HK-2 (cell line): Measurements from ENCODE around the gene RNF115.
"Not testable (repeated sequence)": the region's sequence is repeated elsewhere in the genome, so short reads cannot be mapped to it uniquely, and the experiment has no call there.

Source experiments
- DNase-seq: peaks from one replicate; pipeline ENCODE4 v3.0.0-alpha.2; 2018; ENCODE audit not compliant: unreplicated experiment

RNF115 gene

DNA sequence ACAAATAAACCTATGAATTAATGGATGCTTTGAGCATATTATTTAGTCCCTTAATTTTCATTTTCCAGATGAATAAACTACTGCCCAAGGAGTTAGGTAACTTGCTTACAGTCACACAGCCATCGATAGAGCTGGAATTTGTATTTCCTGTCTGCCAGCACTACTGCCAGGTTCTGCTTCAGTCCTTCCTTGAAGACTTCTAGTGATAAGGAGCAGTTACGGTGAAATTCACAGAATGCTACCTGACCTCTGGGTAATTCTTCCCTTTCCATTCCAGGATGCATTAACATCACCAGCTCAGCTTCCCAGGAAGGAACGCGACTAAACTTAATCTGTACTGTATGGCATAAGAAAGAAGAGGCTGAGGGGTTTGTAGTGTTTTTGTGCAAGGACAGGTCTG lies 93.4 kb downstream of the RNF115 start:
- no peak for DNase-seq

- no peak for DNase-seq
Observed at GRCh38 chr1:145729666-145730436, 94.0 kb downstream of the RNF115 start.

DNA sequence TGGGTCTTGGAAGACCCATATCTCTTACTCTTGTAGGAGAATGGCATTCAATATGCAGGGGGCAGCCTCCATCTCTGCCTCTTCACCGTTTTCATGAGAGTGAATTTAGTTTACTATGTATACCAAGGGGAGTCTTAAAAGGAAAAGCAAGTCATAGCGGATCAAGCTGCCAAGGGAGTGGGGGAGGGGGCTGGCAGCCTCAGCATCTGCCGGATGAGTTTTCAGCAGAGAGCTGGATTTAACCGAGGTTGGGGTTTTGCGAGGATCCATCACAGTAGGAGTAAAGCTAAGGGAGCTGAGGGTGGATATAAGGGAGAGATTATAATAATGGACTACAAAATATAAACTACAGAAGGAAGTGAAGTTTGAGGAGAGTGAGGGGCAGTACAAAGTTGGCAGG lies 94.7 kb downstream of the RNF115 start:
- DNase-seq = no peak

DNA sequence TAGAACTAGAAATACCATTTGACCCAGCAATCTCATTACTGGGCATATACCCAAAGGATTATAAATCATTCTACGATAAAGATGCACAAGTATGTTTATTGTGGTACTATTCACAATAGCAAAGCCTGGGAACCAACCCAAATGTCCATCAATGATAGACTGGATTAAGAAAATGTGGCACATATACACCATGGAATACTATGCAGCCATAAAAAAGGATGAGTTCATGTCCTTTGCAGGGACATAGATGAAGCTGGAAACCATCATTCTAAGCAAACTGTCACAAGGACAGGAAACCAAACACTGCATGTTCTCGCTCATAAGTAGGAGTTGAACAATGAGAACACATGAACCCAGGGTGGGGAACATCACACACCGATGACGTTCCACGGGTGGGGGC lies 97.7 kb downstream of the RNF115 start:
- DNase-seq = not testable (repeated sequence)

DNA sequence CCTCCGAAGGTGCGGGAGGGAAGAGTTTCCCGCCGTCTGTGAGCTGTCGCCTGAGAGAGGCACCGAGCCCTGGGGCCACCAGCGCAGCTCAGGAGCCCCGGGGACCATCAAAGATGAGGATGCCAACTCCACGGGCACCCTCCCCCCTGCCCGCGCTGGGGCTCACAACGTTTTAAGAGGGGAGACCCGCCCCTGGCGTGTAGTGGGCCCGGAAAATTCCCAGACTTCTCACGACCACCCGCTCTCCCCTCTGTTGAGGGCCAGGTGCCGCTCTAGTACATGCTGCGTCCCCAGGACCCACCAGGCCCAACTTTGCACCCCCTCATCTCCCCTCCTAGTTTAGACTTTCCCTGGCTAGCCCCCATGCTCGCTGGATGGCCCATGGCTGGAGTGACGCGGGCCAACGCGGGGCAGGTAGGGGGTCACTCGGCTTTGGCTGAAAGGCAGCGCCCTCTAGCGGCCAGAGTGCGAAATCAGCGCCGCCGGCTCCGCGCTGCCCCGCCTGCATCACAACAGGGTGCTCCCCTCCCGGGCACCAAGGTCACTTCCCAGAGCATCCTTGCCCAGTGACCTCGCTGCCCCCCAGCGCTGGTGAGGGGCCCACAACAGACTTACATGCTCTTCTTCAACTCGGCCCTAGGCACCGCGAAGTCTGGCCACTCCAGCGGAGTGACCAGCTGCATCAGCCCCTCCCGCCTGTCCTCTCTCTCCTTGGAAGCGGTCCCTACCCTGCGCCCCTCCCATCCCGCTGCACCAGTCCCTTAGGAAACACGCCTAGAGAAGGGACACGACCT lies 102.8 kb downstream of the RNF115 start:
- DNase-seq = peak; percentile 88

DNA sequence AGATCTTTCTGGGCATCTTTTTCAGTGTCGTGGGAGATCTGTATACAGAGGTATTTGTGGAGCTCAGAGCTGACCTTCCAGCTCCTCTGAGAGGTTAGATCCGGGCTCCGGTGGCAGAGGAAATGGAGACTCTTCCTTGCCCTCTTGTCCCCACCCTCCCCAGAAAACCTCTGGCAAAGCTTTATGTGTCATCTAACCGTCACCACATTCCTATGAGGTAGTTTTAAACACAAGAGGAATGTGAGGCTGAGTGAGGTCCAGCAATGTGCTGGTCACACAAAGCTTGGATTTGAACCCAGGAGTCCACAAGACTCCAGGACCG lies 103.4 kb downstream of the RNF115 start:
- peak; percentile 73 for DNase-seq

DNA sequence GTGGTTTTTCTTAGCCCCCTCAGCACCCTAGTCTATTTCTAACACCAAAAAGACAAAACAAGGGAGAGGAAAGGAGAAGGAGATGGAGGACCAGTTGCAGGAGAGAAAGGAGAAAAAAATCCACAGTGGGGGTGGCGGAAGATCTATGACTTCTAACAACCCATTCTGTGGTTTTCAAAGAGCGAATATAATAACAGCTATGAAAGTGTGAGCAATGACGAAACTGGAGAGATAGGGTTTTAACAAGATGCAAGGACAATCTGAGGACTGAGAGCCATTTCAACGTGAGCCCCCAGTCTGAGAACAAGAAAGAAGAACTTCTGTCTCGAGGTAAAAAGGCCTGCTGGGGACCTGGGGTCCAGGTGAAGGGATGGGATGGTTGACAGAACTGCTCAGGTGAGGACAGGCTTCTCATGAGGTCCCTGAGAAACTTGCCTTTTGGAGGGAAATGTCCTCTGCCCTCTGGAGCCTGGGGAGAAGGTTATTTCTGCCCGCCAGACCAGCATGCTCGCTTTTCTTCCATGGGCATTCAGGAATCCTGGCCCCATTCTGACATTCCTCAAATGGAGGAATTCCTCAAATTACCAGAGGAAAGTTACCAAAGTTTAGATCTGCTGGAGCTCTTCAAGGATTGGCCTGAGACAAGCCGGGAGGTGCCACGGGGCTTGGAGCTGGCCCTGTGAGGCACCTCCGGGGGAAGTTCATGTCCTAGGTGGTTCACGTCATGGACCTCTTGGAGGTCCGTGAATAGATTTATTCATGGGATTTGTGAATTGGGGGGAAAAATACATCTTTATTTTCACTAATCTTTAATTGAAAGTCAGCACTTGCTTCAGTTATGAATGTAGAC lies 104.4 kb downstream of the RNF115 start, which contains the start of gene CD160:
CD160 (plus strand) TSS at position 270 of the 850 bp plus-strand sequence. CDS start 8,829 bp downstream, outside the sequence.
- no peak for DNase-seq

- DNase-seq = not testable (repeated sequence)
Observed at GRCh38 chr1:145718465-145718864, 105.4 kb downstream of the RNF115 start.

DNA sequence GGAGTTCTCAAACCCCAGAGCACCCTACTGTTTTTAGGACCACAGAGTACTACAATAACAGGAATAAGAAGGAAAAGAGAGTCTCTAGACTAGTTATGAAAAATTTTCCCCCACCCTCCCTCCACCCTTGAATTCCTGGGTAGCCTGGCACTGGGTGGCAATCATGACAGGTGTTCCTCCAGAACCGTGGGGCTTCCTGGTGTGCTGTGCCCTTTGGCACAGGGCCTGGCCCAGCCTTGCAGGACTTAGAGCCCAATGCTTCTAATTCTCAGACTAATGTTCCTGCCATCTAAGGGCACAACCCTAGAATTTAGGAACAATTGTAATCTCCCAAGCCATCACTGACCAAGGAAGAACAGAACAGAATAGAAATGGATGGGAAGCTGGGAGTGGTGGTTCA lies 106.1 kb downstream of the RNF115 start:
- DNase-seq = no peak

DNA sequence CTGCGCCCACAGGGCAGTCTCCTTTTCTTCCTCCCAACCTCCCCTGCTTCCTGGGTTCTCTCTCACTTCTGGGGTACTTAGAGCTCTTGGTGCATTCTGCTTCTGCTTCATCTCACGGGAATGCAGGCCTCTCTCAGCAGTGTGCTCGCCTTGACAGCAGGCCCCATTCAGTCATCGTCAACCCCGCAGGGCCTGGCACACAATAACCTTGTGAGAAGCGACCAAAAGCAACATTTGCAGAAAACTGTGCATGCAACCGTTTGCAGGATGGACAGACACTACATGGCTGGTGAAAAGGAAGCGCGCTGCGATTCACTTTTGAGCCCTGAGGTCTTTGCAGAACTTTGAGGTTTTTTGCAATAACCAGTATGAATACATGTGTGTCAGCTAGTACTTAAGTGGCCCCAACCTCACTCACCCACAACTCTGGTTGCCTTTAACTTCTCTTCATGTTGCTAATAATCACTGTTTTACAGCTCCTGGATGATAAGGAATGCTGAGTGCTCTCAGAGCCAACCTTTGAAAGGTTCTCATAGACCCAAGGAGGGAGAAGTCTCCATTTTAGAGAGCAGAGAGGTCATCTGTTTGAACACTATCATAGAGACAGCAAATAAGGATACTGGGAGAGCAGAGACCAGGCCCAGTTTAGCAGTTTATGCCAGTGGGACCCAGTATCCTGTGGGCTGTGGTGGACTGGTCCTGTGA lies 107.1 kb downstream of the RNF115 start:
- no peak for DNase-seq

DNA sequence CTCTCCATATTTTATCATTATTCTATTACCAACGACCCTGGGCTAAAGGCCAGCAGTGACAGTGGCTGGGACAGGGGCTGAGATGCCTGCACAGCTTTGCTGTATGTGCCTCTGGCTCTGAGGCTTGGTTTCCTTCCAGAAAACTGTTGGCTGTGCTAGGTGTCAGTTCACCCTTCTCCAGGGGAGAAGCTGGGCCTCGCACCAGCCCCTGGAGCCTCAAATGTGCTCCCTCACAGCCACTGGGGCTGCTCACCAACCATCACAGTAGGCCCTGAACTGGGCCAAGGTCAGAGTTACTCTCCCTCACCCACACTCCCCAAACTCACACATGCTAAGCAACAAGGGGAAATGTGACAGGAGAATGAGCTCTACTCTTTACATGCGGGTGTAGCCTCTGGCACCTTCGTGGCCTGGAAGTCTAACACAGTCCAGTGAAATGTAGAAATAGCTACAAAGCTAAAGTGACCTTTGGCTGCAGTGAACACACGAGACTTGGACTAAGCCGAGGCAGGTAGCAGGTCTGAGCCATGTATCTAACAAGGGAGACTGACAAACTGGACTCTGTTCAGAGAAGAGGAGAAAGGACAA lies 109.3 kb downstream of the RNF115 start:
- DNase-seq = no peak

GRCh38 chr1:145711213-145711651 lies 112.7 kb downstream of the RNF115 start:
- DNase-seq = peak; percentile 72

- no peak for DNase-seq
Observed at GRCh38 chr1:145710291-145711027, 113.4 kb downstream of the RNF115 start.

DNA sequence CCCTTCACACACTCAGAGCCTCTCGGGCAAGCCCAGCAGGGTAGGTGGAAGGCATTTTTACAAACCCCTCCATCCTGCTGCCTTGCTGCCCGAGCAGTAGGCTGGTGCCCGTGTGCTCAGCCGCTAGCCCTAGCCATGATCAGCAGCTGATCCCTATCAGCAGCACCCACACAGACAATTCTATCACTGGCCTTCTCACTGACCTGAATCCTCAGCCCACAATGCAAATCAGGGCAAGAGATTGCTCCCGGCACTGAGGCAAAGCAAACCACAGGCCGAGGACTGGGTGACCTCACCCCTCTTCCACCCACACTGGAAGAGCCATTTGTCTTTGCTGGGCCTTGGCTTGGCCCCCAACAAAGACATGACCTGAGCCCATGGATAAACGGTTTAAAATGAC lies 115.8 kb downstream of the RNF115 start:
- DNase-seq = peak; percentile 69

GRCh38 chr1:145707183-145707867 lies 116.6 kb downstream of the RNF115 start, which contains the start of gene PDZK1:
PDZK1 (minus strand) TSS chr1:145707368; CDS start chr1:145688021, 19,347 bp downstream.
- peak; percentile 77 for DNase-seq

GRCh38 chr1:145706086-145706664 lies 117.7 kb downstream of the RNF115 start:
- peak; percentile 29 for DNase-seq

- no peak for DNase-seq
Observed at GRCh38 chr1:145705622-145706021, 118.3 kb downstream of the RNF115 start.

GRCh38 chr1:145702826-145703225 lies 121.1 kb downstream of the RNF115 start:
- peak; percentile 38 for DNase-seq

GRCh38 chr1:145702052-145702451 lies 121.8 kb downstream of the RNF115 start:
- DNase-seq = no peak
